Measurements from ENCODE around the gene PSMB2.

DNA sequence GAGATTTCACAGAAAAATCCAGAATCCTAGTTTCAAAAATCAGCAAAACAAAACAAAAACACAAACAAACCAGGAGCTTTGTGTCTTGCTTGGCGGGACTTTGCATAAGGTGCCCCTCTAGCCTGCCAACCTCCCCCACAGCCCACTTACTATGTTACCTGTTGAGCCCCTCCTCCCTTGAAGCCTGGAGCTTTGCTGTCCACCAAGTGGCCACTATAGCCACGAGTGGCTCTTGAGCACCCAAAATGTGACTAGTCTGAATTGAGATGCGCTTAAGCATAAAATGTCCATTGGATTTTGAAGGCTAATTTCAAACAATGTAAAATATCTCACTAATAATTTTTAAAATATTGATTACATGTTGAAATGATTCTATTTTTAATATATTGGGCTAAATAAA, 56.0 kb downstream of the PSMB2 start:
- TF ChIP-seq EP300 (IDR thresholded peaks at IDR 0.05), result no peak
- TF ChIP-seq, protein P1, sequence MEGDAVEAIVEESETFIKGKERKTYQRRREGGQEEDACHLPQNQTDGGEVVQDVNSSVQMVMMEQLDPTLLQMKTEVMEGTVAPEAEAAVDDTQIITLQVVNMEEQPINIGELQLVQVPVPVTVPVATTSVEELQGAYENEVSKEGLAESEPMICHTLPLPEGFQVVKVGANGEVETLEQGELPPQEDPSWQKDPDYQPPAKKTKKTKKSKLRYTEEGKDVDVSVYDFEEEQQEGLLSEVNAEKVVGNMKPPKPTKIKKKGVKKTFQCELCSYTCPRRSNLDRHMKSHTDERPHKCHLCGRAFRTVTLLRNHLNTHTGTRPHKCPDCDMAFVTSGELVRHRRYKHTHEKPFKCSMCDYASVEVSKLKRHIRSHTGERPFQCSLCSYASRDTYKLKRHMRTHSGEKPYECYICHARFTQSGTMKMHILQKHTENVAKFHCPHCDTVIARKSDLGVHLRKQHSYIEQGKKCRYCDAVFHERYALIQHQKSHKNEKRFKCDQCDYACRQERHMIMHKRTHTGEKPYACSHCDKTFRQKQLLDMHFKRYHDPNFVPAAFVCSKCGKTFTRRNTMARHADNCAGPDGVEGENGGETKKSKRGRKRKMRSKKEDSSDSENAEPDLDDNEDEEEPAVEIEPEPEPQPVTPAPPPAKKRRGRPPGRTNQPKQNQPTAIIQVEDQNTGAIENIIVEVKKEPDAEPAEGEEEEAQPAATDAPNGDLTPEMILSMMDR (IDR thresholded peaks at IDR 0.05), result no peak

Data from sigmoid colon (tissue), 4 donors.